Tibial nerve (tissue), 4 donors: ENCODE results near the gene OSBPL5. TPM values are rescaled to one million over a fixed set of nuclear protein-coding genes. Genes with fewer than 3 reads are reported as not detected.

ENCODE experiments used
- DNase-seq, 2 donors: peaks; one replicate each; pipeline ENCODE4 v3.0.0-alpha.2; 2019; ENCODE audit warnings: low spot score in 2 of 2
- H3K27ac ChIP-seq, 4 donors: fragments of 200-600 bp; sonication (generic) in 3 of 4; one replicate each; pipeline ENCODE4 v1.5.1; 2017 to 2019; ENCODE audit warnings: mild to moderate bottlenecking in 1 of 4
- H3K27me3 ChIP-seq, 2 donors: fragments of 200-600 bp; sonication (generic) in 1 of 2; one replicate each; pipeline versions ENCODE4 v1.5.1 to v1.6.0; 2017 to 2019
- H3K36me3 ChIP-seq, 3 donors: fragments of 200-600 bp; sonication (generic); one replicate each; pipeline ENCODE4 v1.5.1; 2018 to 2019
- H3K4me1 ChIP-seq, 4 donors: fragments of 200-600 bp; sonication (generic) in 3 of 4; one replicate each; pipeline ENCODE4 v1.5.1; 2017 to 2019
- H3K4me3 ChIP-seq, 4 donors: fragments of 200-600 bp; sonication (generic) in 3 of 4; one replicate each; pipeline ENCODE4 v1.5.1; 2017 to 2019; ENCODE audit warnings: mild to moderate bottlenecking in 1 of 4, moderate library complexity in 1 of 4
- H3K9me3 ChIP-seq, 4 donors: fragments of 200-600 bp; sonication (generic) in 3 of 4; one replicate each; pipeline ENCODE4 v1.5.1; 2017 to 2019
- CTCF ChIP-seq, 5 experiments: fragments of 200-600 bp in 3 of 5; fragments of 450-650 bp in 2 of 5; sonication (generic) in 3 of 5; IDR thresholded peaks; one replicate each; pipeline ENCODE4 v1.5.1; 2016 to 2019; ENCODE audit warnings: antibody characterized with exemption in 5 of 5, mild to moderate bottlenecking in 3 of 5, moderate library complexity in 2 of 5
- EP300 ChIP-seq, 2 donors: sonication (generic); formaldehyde crosslinking; IDR thresholded peaks; one replicate each; pipeline ENCODE4 v1.6.1; 2017; ENCODE audit warnings: antibody characterized with exemption in 2 of 2, mild to moderate bottlenecking in 1 of 2
- POLR2A ChIP-seq, 2 donors: fragments of 450-650 bp; IDR thresholded peaks; one replicate each; pipeline ENCODE4 v1.6.1; 2017; ENCODE audit warnings: antibody characterized with exemption in 2 of 2, mild to moderate bottlenecking in 2 of 2, moderate library complexity in 2 of 2
- WGBS, 2 donors: methylation state at CpG; one replicate each; pipeline ENCODE4 v1.1.5; 2018; 5-methylcytosine and 5-hydroxymethylcytosine counted together
- total RNA-seq, 4 donors: library from RNA; depleted of rRNA; stranded (reverse); fragments of >200 nt; gene quantifications; one replicate each; pipeline ENCODE4 v1.1.0, GENCODE V29; 2016

The OSBPL5 gene
- 100 to 1,000 TPM in 2 of 4 donors, 10 to 100 TPM in 2; 58.8 to 168 (median 106) TPM for total RNA-seq

- TF ChIP-seq EP300 (IDR thresholded peaks at IDR 0.05), result peak in 1 of 2 donors; percentile 67
- peak; percentile 29 to 56 for TF ChIP-seq POLR2A (IDR thresholded peaks at IDR 0.05)
- TF ChIP-seq CTCF (IDR thresholded peaks at IDR 0.05), result peak in 3 of 5 experiments; percentile 10 to 58 (median 33)
- Histone ChIP-seq H3K27me3 (no peaks in the 10 kb centered on the region), H3K4me1 (peaks cover 0 to 60% (median 40%) of the 10 kb centered on the region in 4 donors), H3K36me3 (no peaks in the 10 kb centered on the region), H3K9me3 (no peaks in the 10 kb centered on the region), H3K4me3 (peak within 1 kb of the TSS; percentile 55 to 74 (median 67)), H3K27ac (peak within 1 kb of the TSS; percentile 69 to 92 (median 80))
- DNase-seq, result peak; percentile 55 to 59
- 1 to 4% methylated on average over 3 to 34 of the region's 63 CpGs for WGBS, 2 donors
Observed at GRCh38 chr11:3165152-3165705, at the start of gene OSBPL5. Gene OSBPL5 (minus strand): TSS chr11:3165310. CDS start chr11:3129148, 36,162 bp downstream.

GRCh38 chr11:3214420-3214699, 49.2 kb upstream of the OSBPL5 start:
- H3K36me3 ChIP-seq, result no peaks in the 10 kb centered on the region
- H3K4me3 ChIP-seq, result no peak overlapping the region
- no peak overlapping the region for H3K27ac ChIP-seq
- no peak for TF ChIP-seq POLR2A (IDR thresholded peaks at IDR 0.05)
- no peak for TF ChIP-seq EP300 (IDR thresholded peaks at IDR 0.05)
- TF ChIP-seq CTCF (IDR thresholded peaks at IDR 0.05), result no peak
- peaks cover 0 to 21% (median 4%) of the 10 kb centered on the region in 4 donors for H3K9me3 ChIP-seq
- peaks cover 0 to 6% (median 2%) of the 10 kb centered on the region in 4 donors for H3K4me1 ChIP-seq
- DNase-seq, result no peak
- peaks cover 0 to 52% of the 10 kb centered on the region in 2 donors for H3K27me3 ChIP-seq
- 87 to 89% methylated on average over 4 of the region's 4 CpGs for WGBS, 2 donors

- Histone ChIP-seq H3K27me3 (peaks cover 0 to 46% of the 10 kb centered on the region in 2 donors), H3K4me3 (no peak overlapping the region), H3K36me3 (no peaks in the 10 kb centered on the region), H3K27ac (no peak overlapping the region), H3K9me3 (peaks cover 0 to 21% (median 4%) of the 10 kb centered on the region in 4 donors), H3K4me1 (peaks cover 0 to 6% (median 2%) of the 10 kb centered on the region in 4 donors)
- WGBS, 2 donors, result 59 to 60% methylated on average over 24 of the region's 24 CpGs
- no peak for TF ChIP-seq CTCF (IDR thresholded peaks at IDR 0.05)
- peak in 1 of 2 donors; percentile 8 for DNase-seq
Observed at GRCh38 chr11:3213659-3214419, 48.7 kb upstream of the OSBPL5 start.

GRCh38 chr11:3208272-3208671, 43.2 kb upstream of the OSBPL5 start:
- no peak overlapping the region for H3K27ac ChIP-seq
- peaks cover 0 to 17% of the 10 kb centered on the region in 2 donors for H3K27me3 ChIP-seq
- H3K4me1 ChIP-seq, result peaks cover 0 to 18% (median 7%) of the 10 kb centered on the region in 4 donors
- H3K36me3 ChIP-seq, result no peaks in the 10 kb centered on the region
- H3K4me3 ChIP-seq, result no peak overlapping the region
- H3K9me3 ChIP-seq, result peaks cover 0 to 21% (median 4%) of the 10 kb centered on the region in 4 donors
- TF ChIP-seq EP300 (IDR thresholded peaks at IDR 0.05) (no peak), POLR2A (IDR thresholded peaks at IDR 0.05) (no peak), CTCF (IDR thresholded peaks at IDR 0.05) (no peak)
- WGBS, 2 donors, result 73 to 82% methylated on average over 6 of the region's 6 CpGs
- no peak for DNase-seq

- Histone ChIP-seq H3K4me3 (no peak overlapping the region), H3K9me3 (peaks cover 0 to 21% (median 4%) of the 10 kb centered on the region in 4 donors), H3K4me1 (peaks cover 0 to 24% (median 7%) of the 10 kb centered on the region in 4 donors), H3K36me3 (no peaks in the 10 kb centered on the region), H3K27me3 (peaks cover 0 to 19% of the 10 kb centered on the region in 2 donors), H3K27ac (no peak overlapping the region)
- WGBS, 2 donors, result 76 to 83% methylated on average over 8 of the region's 8 CpGs
- no peak for DNase-seq
- TF ChIP-seq EP300 (IDR thresholded peaks at IDR 0.05) (no peak), POLR2A (IDR thresholded peaks at IDR 0.05) (no peak), CTCF (IDR thresholded peaks at IDR 0.05) (no peak)
Observed at GRCh38 chr11:3207526-3208189, 42.5 kb upstream of the OSBPL5 start.
